HT-29 (cell line): ENCODE measurements around the gene ADRB1. TPM values are rescaled to one million over a fixed set of nuclear protein-coding genes. Genes with fewer than 3 reads are reported as not detected.
A peak's percentile ranks its signal among the peaks of the same experiment; 100 is the strongest.

ENCODE experiments used
- DNase-seq: peaks from one replicate; pipeline ENCODE4 v3.0.0-alpha.2; 2015; ENCODE audit warnings: low spot score
- total RNA-seq: library from RNA; depleted of rRNA; stranded (reverse); fragments of >200 nt; shearing (Covaris generic); gene quantifications from 2 replicates; pipeline ENCODE4 v1.2.3, GENCODE V29; 2014; rRNA removed

Gene ADRB1
- 1.3 and 1.4 TPM in 2 replicates for total RNA-seq

- peak; percentile 70 for DNase-seq
These were observed at the start of gene ADRB1 for GRCh38 chr10:114043532-114044246. Gene ADRB1 (plus strand): TSS chr10:114043866. CDS start chr10:114044133, 267 bp downstream.

- DNase-seq, result no peak
These were observed 48.5 kb upstream of the ADRB1 start for GRCh38 chr10:113995201-113995600.

- DNase-seq, result no peak
These were observed 46.2 kb upstream of the ADRB1 start for GRCh38 chr10:113997428-113997827.

GRCh38 chr10:113999531-113999930, 44.1 kb upstream of the ADRB1 start:
- no peak for DNase-seq

GRCh38 chr10:114000457-114001010, 43.1 kb upstream of the ADRB1 start:
- no peak for DNase-seq

- DNase-seq, result no peak
These were observed 41.2 kb upstream of the ADRB1 start for GRCh38 chr10:114002422-114002821.

- no peak for DNase-seq
These were observed 40.3 kb upstream of the ADRB1 start for GRCh38 chr10:114003161-114003941.

GRCh38 chr10:114009281-114009996, 34.2 kb upstream of the ADRB1 start:
- DNase-seq, result no peak

GRCh38 chr10:114010316-114010715, 33.4 kb upstream of the ADRB1 start:
- no peak for DNase-seq

GRCh38 chr10:114012650-114013049, 31.0 kb upstream of the ADRB1 start:
- DNase-seq, result no peak

- no peak for DNase-seq
These were observed 28.0 kb upstream of the ADRB1 start for GRCh38 chr10:114015708-114016107.

- DNase-seq, result no peak
These were observed 26.4 kb upstream of the ADRB1 start for GRCh38 chr10:114017271-114017670.

GRCh38 chr10:114017873-114018272, 25.8 kb upstream of the ADRB1 start:
- no peak for DNase-seq

GRCh38 chr10:114019226-114019625, 24.4 kb upstream of the ADRB1 start:
- DNase-seq, result no peak

GRCh38 chr10:114021154-114021553, 22.5 kb upstream of the ADRB1 start:
- DNase-seq, result no peak

- no peak for DNase-seq
These were observed 21.7 kb upstream of the ADRB1 start for GRCh38 chr10:114021717-114022680.

- DNase-seq, result no peak
These were observed 20.7 kb upstream of the ADRB1 start for GRCh38 chr10:114022766-114023597.

GRCh38 chr10:114024876-114025610, 18.6 kb upstream of the ADRB1 start:
- peak; percentile 26 for DNase-seq

- DNase-seq, result no peak
These were observed 18.0 kb upstream of the ADRB1 start for GRCh38 chr10:114025611-114026130.
